GM15510 (cell line): ENCODE data around the gene ISG15.

ENCODE experiments used
- POLR2A ChIP-seq: IDR thresholded peaks from 3 replicates; pipeline ENCODE4 v1.6.1; 2011; ENCODE audit warnings: borderline replicate concordance; ENCODE audit not compliant: insufficient read length; ENCODE audit errors: extremely low read depth

ISG15 gene

GRCh38 chr1:971751-972506, 41.4 kb upstream of the ISG15 start:
- TF ChIP-seq POLR2A: no peak

- TF ChIP-seq POLR2A: no peak
Observed at GRCh38 chr1:972726-973458, 40.4 kb upstream of the ISG15 start.

GRCh38 chr1:973459-974292, 39.6 kb upstream of the ISG15 start:
- TF ChIP-seq POLR2A: no peak

- TF ChIP-seq POLR2A: no peak
Observed at GRCh38 chr1:974293-974640, 39.0 kb upstream of the ISG15 start.

GRCh38 chr1:974687-975328, 38.5 kb upstream of the ISG15 start:
- TF ChIP-seq POLR2A: no peak

- TF ChIP-seq POLR2A: no peak
Observed at GRCh38 chr1:975365-975764, 37.9 kb upstream of the ISG15 start.

- no peak for TF ChIP-seq POLR2A
Observed at GRCh38 chr1:975896-976683, 37.2 kb upstream of the ISG15 start.

- TF ChIP-seq POLR2A: no peak
Observed at GRCh38 chr1:978069-978834, 35.0 kb upstream of the ISG15 start.

- no peak for TF ChIP-seq POLR2A
Observed at GRCh38 chr1:978835-979743, 34.2 kb upstream of the ISG15 start.

- TF ChIP-seq POLR2A: no peak
Observed at GRCh38 chr1:979744-980072, 33.6 kb upstream of the ISG15 start.

GRCh38 chr1:980137-980571, 33.1 kb upstream of the ISG15 start:
- TF ChIP-seq POLR2A: no peak

GRCh38 chr1:980602-981395, 32.5 kb upstream of the ISG15 start:
- no peak for TF ChIP-seq POLR2A

GRCh38 chr1:981491-981954, 31.8 kb upstream of the ISG15 start:
- no peak for TF ChIP-seq POLR2A
